ENCODE results near the gene HAND2. TPM values are rescaled to one million over a fixed set of nuclear protein-coding genes. Genes with fewer than 3 reads are reported as not detected.

The HAND2 gene
- total and polyA plus RNA-seq, 2 of the 8 experiments (the other 6 are each of a cell fraction or from before 2014, with no cell fraction given), result 0.05 TPM; not detected in 1

- no peaks in the 10 kb centered on the region for H4K20me1 ChIP-seq (replicated peaks in 1 of 2; ENCODE audit: control insufficient read depth in 1 of 2, insufficient read depth in 2 of 2, low read length in 2 of 2)
- no peak overlapping the region for H3K4ac ChIP-seq (replicated peaks; ENCODE audit: insufficient read length, low read depth, low read length)
- H2BK5ac ChIP-seq (ENCODE audit: low read depth, low read length), result no peak overlapping the region
- H3K79me2 ChIP-seq (ENCODE audit: control insufficient read depth in 1 of 2, insufficient read depth in 2 of 2, low read length in 2 of 2), result no peaks in the 10 kb centered on the region
- POLR2A ChIA-PET (ENCODE audit: partially characterized antibody), result interaction anchor here (0.6 to 1.1 kb wide), 2 partner anchors 35 to 187 kb away, joined by 3 read pairs; no protein-coding TSS in a partner anchor
- H3K56ac ChIP-seq (replicated peaks; ENCODE audit: insufficient read length, low read depth, low read length), result no peak overlapping the region
- no peak overlapping the region; the same call in none of the 2 replicates for H2AFZ ChIP-seq (ENCODE audit: low read length)
- CTCF ChIA-PET (ENCODE audit: partially characterized antibody), result interaction anchor here (1.0 to 1.3 kb wide), 2 partner anchors 36 to 180 kb away, joined by 3 to 4 read pairs; no protein-coding TSS in a partner anchor
- H3K18ac ChIP-seq (ENCODE audit: extremely low read depth, low read length), result no peak overlapping the region
- no peak overlapping the region for H3K27ac ChIP-seq (ENCODE audit: low read depth, low read length)
- no peak overlapping the region for H2BK12ac ChIP-seq (ENCODE audit: low read depth, low read length)
- H3K4me1 ChIP-seq (replicated peaks in 1 of 4; ENCODE audit: control insufficient read depth in 3 of 4, insufficient read depth in 4 of 4, low read length in 3 of 4), result no peaks in the 10 kb centered on the region
- H3K14ac ChIP-seq (ENCODE audit: insufficient read length), result no peak overlapping the region
- FAIRE-seq (no peak), DNase-seq (ENCODE audit: low read depth in 1 of 2, low spot score in 2 of 2) (no peak)
- no peaks in the 10 kb centered on the region for H3K9me3 ChIP-seq (ENCODE audit: insufficient read depth in 2 of 2, low read depth in 1 of 2, low read length in 1 of 2)
- H3K4me3 ChIP-seq (ENCODE audit: extremely low read depth in 1 of 4, insufficient read depth in 2 of 4, low read depth in 3 of 4, low read length in 4 of 4), result no peak overlapping the region
- H3K9ac ChIP-seq (replicated peaks in 1 of 4; ENCODE audit: extremely low read depth in 1 of 4, low read depth in 3 of 4, low read length in 3 of 4), result no peak overlapping the region
- no peaks in the 10 kb centered on the region for H3K36me3 ChIP-seq (ENCODE audit: control insufficient read depth in 2 of 4, insufficient read depth in 4 of 4, low read length in 3 of 4)
- no peak overlapping the region for H3K23ac ChIP-seq (ENCODE audit: insufficient read length)
- H3K4me2 ChIP-seq (ENCODE audit: insufficient read depth in 1 of 2, low read depth in 2 of 2, low read length in 2 of 2), result no peak overlapping the region
- peaks cover 0 to 1% (median 0%) of the 10 kb centered on the region in 4 experiments; a peak in 1 of 7 replicates for H3K27me3 ChIP-seq (replicated peaks in 1 of 4; ENCODE audit: control insufficient read depth in 3 of 4, extremely low read depth in 1 of 4, insufficient read depth in 3 of 4, low read length in 3 of 4)
- no peaks in the 10 kb centered on the region for H3K23me2 ChIP-seq (ENCODE audit: low read depth, low read length)
- H4K5ac ChIP-seq (ENCODE audit: insufficient read length, low read depth, low read length), result no peak overlapping the region
- no peak overlapping the region for H2BK15ac ChIP-seq (ENCODE audit: low read length)
- H2BK20ac ChIP-seq (ENCODE audit: low read length), result no peak overlapping the region
- H3K79me1 ChIP-seq (ENCODE audit: low read depth, low read length), result no peaks in the 10 kb centered on the region
- no peak overlapping the region for H2AK5ac ChIP-seq (ENCODE audit: low read depth, low read length)
- 81% methylated on average over 4 of the region's 4 CpGs; no CpG with 5 or more reads in 1 of the 2 experiments for WGBS, 2 experiments (ENCODE audit: extremely low coverage in 1 of 2, insufficient coverage in 1 of 2, insufficient read length in 1 of 2, insufficient replicate concordance in 2 of 2, low coverage in 1 of 2, low lambda C conversion rate in 2 of 2, missing lambda C conversion rate in 1 of 2)
- H2BK120ac ChIP-seq (replicated peaks; ENCODE audit: low read depth, low read length), result no peak overlapping the region
- H4K91ac ChIP-seq (replicated peaks; ENCODE audit: insufficient read length, low read length), result no peak overlapping the region
- no peak overlapping the region for H4K8ac ChIP-seq (ENCODE audit: extremely low read depth, insufficient read depth, low read length)
- TF ChIP-seq SP2 (IDR thresholded peaks at IDR 0.05; ENCODE audit: low read length) (no peak), RAD21 (IDR thresholded peaks at IDR 0.05 in 1 of 2, conservative IDR thresholded peaks at IDR 0.05 in 1 of 2; ENCODE audit: low read depth in 2 of 2, low read length in 2 of 2) (no peak)
Observed at GRCh38 chr4:173573286-173573685, 43.3 kb upstream of the HAND2 start.
